ENCODE data around the gene NUP107.
"Not testable (repeated sequence)": the region's sequence is repeated elsewhere in the genome, so short reads cannot be mapped to it uniquely, and the experiment has no call there.

Gene NUP107

GRCh38 chr12:68686595-68687521 is at the start of gene NUP107:
Gene NUP107, plus strand, starts transcription at chr12:68686978. Its CDS starts 88 bp downstream, at chr12:68687066.
- DNase-seq: peak; percentile 99

DNA sequence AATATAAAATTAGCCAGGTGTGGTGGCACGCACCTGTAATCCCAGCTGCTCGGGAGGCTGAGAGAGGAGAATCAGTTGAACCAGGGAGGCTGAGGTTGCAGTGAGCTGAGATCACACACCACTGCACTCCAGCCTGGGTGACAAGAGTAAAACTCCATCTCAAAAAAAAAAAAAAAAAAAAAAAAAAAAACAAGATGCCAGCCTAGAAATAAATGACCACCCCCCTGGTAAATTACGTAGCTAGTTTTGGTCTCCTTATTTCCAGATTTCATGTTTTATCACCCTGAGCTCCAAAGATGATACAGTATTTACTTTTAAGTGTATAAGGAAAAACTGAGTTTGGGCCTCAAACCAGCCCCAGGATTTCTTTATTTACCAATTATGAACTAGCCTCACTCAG is 49.3 kb upstream of the NUP107 start:
- not testable (repeated sequence) for DNase-seq

DNA sequence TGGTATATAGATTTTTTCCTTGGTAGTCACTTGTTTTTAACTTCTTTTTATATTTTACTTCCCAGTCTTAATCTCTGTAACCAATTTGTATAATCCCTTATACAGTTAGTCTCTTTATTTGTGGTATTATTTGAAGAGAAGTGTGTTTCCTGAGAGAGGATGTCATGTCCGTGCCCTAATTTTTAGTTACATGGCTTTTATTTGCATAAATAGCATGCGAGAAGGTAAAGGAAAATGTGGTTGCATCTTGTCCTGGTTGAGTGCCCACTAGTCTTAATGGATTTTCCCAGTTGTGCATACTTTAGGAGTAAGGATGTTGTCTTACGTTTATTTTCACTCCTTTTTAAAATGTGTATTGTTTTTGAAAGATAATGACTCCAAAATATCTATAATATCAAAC is 48.6 kb upstream of the NUP107 start:
- no peak for DNase-seq

DNA sequence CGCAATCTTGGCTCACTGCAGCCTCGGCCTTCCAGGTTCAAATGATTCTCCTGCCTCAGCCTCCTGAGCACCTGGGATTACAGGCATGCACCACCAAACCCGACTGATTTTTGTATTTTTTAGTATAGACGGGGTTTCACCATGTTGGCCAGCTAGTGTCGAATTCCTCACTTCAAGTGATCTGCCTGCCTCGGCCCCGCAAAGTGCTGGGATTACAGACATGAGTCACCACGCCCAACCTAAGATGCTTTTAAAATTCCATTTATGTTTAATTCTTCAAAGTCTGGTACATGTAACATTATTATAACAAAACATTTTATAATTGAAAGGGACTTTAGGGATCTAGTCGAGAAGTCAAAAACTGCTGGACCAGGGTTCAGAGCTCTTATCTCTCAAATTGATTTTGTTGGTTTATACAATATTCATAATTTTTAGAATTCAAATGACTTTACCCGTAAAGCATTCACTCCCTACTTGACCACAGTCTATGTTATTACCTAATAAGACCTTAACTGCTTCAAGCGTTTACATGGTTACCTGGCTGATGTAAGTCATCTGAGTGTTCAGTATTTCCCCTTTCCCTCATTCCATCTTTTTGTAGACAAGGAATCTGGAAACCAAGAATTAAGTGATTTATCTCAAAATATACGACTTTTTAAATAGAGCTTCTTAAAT is 47.9 kb upstream of the NUP107 start:
- DNase-seq: no peak

DNA sequence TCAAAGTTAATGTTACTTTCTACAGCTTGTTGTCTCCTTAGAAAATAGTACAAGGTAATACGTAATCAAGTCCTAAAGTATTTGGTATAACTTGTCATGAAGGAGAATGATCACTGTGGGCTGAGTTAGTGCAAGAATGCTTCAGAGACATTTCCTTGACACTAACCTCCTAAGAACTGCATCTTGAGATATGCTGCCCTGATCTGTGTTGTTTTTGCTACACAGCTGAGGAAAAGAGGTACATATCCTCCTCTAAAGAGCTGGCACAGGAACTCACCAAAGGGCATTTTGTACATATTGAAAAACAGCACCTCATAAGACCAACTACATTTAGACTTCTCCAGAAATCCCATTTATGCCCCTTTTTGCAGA is 47.4 kb upstream of the NUP107 start:
- DNase-seq: no peak

- DNase-seq: peak; percentile 39
These were observed 45.6 kb upstream of the NUP107 start for GRCh38 chr12:68641138-68641537.

DNA sequence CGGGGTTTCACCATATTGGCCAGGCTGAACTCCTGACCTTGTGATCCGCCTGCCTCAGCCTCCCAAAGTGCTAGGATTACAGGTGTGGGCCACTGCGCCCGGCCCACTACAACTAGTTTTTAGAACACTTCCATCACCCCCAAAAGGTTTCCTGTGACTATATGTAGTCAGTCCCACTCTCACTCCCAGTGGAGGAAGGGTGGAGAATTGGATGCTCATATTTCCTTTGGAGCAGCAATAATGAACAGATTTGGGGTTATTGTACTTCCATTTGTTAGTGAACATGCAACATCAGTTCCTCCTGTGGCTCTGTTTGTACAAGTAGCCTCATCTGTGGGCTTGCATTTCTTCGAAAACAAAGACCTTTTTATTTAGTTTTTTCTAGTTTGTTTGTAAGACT is 40.3 kb upstream of the NUP107 start:
- DNase-seq: no peak

DNA sequence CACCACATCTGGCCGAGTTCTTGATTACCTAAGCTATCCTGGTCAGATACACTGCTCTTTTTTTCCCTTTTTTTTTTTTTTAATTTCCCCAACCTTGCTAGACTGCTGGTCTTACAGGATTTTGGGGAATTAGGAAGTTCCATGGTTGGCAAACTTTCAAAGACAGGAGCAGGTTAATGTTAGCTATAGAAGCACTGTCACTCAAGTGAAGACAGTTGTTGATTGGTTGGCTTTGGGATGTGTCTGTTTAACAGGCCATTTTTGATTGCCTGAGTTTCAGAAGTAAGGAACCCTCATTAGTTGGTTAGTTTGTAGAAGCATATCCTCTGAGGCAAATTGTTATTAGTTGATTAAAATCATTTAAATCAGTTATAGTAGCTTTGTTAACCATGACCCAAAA is 39.3 kb upstream of the NUP107 start:
- DNase-seq: no peak

- DNase-seq: no peak
These were observed 38.6 kb upstream of the NUP107 start for GRCh38 chr12:68648179-68648578.

DNA sequence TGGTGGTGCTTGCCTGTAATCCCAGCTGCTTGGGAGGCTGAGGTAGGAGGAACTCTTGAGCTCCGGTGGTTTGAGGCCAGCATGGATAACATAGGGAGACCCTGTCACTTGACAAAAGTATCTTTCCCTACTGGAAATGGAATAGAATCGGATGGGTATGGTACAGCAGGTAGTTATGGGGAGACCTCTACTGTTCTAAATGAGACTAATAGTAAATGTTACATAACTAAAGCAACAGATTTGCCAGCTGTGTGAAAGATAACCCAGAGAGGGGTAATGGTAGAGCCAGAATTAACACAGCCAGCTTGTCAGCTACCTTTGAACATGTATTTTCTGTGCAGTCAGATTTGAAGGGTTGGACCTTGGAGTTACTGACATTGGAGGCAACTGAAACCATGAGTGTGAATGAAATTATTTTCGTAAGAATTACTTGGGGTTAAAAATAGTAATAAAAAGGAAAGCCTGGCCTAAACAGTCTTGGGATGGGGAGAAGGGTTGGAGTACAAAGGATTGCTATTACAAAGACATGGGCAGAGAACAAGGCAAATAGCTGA is 21.7 kb upstream of the NUP107 start:
- no peak for DNase-seq

- no peak for DNase-seq
These were observed 19.5 kb upstream of the NUP107 start for GRCh38 chr12:68667291-68667690.

- peak; percentile 5 for DNase-seq
These were observed 18.9 kb upstream of the NUP107 start for GRCh38 chr12:68667896-68668295.

- DNase-seq: no peak
These were observed 15.6 kb upstream of the NUP107 start for GRCh38 chr12:68671179-68671578.

GRCh38 chr12:68673788-68674187 is 13.0 kb upstream of the NUP107 start:
- peak; percentile 29 for DNase-seq

DNA sequence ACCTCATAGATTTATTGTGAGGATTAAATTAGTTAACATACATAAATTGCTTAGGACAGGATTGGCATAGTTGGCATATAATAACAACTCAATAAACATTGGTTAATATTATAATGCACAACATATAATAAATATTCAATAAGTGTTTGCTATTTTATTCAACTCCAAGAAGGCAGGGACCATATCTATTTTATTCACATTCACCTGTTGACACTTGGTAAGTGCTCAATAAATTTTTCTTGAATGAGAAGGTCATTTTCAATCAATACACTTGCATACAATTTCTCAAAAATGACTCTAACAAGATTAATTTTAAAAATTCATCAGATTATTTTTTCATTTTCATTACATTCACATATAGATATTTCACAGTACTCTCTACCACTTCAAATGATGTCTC is 12.4 kb upstream of the NUP107 start:
- DNase-seq: no peak

DNA sequence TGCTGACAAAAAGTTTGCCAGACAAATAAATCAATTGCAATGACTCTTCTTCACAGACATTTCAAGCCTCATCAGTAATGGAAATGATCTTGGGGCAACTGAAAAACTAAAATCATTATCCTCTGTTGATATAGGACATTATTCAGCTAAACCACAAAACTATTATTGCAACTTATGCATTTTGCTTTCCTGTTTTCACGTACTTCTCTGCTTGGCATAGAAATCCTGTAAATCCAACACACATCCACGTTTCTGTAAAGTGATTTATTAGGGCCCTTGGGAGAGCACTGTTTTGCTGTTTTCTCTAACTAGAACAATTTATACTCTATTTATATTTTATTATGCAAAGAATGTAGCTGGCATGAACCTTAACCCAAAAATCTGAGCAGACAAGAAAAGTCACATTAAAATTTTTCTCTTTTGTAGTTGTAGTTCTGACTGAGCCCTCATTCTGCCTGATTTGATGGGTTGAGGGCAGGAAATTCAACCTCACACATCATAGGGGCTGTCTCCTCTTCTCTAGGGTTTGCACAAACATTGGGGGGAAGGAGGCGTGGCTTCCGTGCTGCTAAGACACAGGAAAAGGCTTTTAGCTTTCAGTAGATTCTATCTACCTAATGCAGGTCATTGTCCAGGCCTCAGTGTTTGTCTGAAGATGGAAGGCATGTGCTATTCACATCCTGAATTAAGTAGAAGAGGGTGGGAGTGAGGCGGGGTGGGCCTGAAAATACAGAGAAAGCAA is 11.5 kb upstream of the NUP107 start:
- DNase-seq: peak; percentile 91

DNA sequence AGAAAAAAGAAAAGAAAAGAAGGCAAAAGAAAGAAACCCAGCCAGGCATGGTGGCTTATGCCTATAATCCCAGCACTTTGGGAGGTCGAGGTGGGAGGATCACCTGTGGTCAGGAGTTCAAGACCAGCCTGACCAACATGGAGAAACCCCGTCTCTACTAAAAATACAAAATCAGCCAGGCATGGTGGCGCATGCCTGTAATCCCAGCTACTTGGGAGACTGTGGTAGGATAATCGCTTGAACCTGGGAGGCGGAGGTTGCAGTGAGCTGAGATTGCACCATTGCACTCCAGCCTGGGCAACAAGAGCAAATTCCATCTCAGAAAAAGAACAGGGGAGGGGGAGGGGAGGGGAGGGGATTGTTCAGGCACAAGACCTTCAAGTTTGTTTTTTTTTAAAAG is 9.9 kb upstream of the NUP107 start:
- not testable (repeated sequence) for DNase-seq

GRCh38 chr12:68686262-68686594 is 550 bp upstream of the NUP107 start:
- DNase-seq: no peak

DNA sequence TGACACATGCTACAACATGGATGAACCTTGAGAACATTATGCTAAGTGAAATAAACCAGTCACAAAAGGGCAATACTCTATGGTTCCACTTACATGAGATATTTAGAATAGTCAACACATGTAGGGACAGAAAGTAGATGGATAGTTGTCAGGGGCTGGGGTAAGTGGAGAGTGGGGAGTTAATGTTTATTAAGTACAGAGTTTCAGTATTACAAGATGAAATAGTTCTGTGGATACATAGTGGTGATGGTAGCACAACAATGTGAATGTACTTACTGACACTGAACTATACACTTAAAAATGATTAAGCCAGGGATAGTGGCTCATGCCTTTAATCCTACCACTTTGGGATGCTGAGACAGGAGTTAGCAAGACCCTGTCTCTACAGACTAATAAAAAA is 8.7 kb downstream of the NUP107 start:
- no peak for DNase-seq

DNA sequence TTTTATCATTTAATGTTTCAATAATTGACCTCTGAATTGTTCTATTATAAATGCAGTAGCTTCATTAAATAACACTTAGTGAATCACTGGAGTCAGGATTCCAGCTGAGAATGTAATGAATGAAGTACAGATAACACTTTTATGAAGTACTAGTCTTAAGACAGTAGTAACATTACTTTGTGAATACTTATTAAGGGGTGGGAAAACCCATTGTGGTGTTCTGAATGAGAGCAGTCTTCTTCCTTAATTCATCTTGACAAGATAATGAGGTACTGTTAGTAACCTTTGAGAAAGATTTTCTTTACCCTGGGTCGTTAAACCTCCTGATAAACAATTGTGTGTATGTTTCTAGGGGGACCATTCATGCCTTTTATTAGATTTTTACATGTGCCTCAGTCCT is 12.7 kb downstream of the NUP107 start:
- no peak for DNase-seq

DNA sequence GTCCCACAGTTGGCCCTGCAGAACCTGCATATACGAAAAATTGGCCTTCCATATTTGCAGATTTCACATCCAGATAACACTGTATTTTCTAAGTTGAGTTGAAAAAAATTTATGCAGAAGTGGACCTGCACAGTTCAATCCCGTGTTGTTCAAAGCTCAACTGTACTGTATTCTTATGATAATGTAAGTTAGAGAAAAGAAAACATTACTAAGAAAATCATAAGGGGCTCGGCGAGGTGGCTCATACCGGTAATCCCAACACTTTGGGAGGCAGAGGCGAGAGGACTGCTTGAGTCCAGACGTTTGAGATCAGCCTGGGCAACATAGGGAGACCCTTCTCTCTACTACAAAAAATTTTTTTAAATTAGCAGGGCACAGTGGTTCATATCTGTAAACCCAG is 41.0 kb downstream of the NUP107 start:
- no peak for DNase-seq

DNA sequence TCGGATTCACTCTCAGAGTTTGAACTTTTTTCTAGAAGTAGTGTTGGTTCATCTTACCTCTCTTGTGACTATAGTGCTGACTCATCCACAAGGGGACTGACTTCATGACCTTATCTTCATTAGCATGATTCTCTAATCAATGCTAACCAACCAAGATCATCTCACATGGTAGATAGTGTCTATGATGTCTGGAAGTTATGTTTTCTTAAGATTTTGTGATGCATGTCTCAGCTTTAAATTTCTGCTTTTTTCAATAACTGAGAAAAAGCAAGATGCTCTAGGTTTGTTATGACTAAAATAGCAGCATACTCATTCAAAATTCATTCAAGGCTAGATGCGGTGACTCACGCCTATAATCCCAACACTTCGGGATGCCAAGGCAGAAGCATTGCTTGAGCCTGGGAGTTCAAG is 46.9 kb downstream of the NUP107 start:
- no peak for DNase-seq

GRCh38 chr12:68739891-68740290 is 53.1 kb downstream of the NUP107 start:
- DNase-seq: no peak
